HS-27A (cell line): ENCODE measurements around the gene GRAMD1B.
A peak's percentile ranks its signal among the peaks of the same experiment; 100 is the strongest.

Experiments used
- DNase-seq: peaks from one replicate; pipeline ENCODE4 v3.0.0-alpha.2; 2012; ENCODE audit warnings: low read depth, missing footprints

GRAMD1B gene

DNA sequence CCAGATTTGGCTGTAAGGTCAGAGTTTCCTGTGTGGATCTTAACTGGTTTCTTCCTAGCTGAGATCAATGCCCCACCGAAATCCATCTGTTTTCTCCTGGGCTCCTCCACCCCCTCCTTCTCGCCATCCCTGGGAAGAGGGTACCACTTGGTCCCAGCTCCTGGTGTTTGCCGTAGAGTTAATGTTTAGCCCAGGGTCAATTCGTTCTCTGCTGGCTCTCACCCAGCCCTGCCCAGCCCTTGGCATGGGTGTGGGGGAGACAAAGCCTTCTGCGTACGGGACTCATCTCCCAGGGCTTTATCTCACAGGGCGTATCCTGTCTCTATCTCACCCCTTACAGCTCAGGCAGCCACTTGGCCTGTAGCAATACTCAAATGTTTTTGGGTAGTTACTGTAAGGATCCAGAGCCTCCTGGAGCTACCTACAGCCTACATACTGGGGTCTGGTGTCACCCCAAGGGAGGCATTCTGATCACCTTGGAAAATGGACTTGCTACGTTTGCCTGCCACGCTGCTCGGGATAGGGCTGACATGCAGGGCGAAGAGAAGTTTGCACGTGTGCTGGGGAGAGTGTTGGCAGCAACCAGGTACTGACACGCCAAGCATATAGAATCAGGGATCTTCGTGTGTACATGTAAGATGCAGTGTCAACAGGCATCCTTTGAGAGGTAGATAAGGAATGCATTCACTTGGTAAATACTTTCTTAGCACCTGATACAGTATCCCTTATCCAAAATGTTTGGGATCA is 158.2 kb downstream of the GRAMD1B start:
- no peak for DNase-seq

DNA sequence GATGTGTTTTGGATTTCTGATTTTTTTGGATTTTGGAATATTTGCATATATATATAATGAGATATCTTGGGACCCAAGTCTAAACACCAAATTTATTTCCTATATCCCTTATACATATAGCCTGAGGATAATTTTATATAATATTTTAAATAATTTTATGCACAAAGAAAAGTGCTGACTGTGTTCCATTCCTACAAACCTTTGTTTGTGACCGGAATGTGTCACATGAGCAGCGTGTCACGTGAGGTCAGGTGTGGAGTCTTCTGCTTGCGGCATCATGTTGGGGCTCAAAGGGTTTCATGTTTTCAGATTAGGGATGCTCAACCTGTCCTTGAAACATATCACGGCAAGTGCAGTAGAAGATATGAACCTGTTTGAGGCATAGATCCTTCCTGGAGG is 158.8 kb downstream of the GRAMD1B start:
- no peak for DNase-seq

GRCh38 chr11:123590296-123590912 is 160.3 kb downstream of the GRAMD1B start:
- DNase-seq = peak; percentile 31

DNA sequence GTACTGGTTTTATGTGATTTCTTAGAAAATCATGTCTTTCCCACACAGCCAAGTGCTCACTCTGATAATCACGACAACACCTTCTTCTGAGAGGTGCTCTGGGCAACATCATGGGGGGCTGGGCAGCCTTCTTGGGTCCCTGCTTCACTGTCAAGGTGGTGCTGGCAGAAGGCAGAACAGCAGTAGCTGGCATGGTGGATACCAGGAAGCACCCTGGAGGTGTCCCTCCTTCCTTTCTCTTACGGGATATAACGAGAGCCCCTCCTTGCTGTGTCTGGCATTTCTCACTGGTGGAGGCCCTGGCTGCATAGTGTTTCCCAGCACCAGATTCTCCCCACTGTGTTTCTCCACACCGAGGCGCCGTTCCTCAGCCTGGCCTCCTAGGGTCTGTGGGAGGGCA is 163.5 kb downstream of the GRAMD1B start:
- no peak for DNase-seq

- no peak for DNase-seq
Measured at GRCh38 chr11:123594188-123594901, 164.3 kb downstream of the GRAMD1B start.

DNA sequence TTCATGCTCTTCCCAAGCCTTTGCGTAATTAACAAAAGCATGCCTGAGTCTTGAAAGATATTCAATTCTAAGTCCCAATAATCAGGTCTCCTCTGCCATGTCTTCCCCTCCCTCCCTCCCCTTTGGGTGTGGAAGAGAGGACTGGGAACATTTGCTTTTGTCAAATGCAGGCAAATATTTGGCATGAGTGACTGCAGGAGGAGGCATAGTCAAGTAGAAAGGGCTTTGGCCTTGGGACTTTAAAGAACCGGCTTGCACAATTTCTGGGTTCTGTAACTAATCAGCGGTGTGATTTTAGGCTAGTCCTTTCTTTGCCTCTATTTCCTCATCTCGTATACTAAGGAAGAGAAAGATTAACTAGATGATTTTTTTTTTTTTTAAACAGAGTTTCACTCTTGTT is 164.9 kb downstream of the GRAMD1B start:
- no peak for DNase-seq

DNA sequence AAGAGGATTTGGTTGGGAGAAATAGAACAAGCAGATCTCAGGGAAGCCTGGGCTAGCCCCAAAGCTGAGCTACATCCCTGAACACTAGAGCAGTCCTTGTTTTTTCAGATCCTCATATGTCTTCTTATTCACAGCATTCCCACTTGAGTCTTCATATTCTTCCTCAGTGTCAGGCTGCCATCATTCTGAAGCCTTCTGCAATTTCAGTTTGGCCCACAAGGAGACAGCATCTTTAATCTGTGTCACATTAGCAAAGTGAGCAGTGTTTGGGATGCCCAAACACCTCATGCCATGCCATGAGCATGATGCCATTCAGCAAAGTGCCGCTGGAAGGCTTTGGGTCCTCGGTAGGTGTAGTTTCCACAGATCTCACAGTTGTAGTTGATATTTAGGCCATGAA is 167.8 kb downstream of the GRAMD1B start:
- no peak for DNase-seq

- DNase-seq = no peak
Measured at GRCh38 chr11:123601136-123601535, 171.1 kb downstream of the GRAMD1B start.

DNA sequence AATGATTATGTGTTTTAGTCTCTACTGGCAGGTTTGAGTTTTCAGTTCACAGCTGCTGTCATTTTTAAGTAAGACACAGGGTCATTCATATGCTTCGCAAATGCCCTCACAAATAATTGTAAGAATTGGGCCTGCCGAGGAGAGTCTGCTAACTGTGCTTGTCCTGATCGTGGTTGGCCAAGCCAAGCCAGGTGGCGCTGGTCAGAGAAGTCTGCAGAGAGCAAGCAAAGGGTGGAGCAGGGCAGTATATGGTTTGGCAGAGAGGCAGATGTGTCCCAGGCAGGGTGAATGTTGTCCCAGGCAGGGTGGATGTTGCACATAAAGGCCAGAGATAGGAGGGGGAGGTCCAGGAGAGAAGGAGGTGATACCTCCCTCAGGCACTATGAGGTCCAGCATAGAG is 171.7 kb downstream of the GRAMD1B start:
- DNase-seq = no peak

GRCh38 chr11:123603666-123604065 is 173.6 kb downstream of the GRAMD1B start:
- DNase-seq = no peak

- no peak for DNase-seq
Measured at GRCh38 chr11:123607781-123608180, 177.7 kb downstream of the GRAMD1B start.

DNA sequence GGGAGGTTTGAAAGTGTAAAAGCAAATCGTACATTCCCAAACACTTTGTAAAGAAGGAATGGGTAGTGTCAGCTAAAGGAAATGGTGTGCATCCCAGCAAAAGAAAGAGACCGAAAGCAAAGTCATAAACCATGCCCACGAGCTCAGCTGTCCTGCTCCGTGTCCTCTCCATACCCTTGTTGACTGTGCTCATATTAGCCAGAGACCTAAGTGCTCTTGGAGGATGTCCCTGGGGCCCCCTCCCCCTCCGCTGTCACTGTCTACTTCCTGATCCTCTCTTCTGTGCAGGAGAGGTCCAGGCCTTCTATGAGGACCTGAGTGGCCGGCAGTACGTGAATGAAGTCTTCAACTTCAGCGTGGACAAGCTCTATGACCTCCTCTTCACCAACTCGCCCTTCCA is 178.3 kb downstream of the GRAMD1B start:
- no peak for DNase-seq

- no peak for DNase-seq
Measured at GRCh38 chr11:123608945-123609344, 178.9 kb downstream of the GRAMD1B start.

DNA sequence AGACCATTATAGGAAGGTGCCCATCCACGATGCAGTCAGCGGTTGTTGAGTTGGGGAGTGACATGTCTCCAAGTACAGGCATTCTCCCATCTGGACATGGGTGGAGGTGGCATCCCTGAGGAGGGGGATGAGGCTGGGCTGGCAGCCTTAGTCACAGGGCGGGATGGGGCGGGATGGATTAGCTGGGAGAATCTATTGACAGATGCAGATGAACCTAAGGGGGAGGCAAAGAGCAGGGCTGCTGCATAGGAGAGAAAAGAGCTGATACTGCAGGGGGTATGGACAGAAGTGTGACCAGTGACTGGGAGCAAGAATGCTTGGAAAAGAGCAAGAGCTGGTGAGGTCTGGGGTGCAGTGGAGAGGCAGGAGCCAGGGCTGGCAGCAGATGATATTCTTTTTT is 181.6 kb downstream of the GRAMD1B start:
- no peak for DNase-seq

- DNase-seq = no peak
Measured at GRCh38 chr11:123616505-123617198, 186.6 kb downstream of the GRAMD1B start.

DNA sequence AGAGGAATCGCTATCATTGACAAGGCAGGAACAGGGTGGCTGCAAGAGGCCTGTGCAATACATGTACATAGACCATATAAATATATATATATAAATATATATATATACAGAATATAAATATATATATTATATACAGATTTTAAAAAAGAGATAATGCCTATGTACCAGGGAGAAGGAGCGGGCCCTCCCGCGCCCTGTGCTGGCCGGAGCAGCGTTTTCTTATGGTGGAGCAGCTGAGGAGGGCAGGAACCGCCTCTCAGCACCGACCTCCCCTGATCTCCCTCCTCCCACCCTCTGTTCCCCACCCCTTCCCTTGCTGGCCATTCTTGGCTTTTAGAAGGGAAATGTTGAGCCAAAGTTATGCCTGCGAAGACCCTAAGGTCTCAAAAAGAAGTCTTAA is 192.5 kb downstream of the GRAMD1B start:
- no peak for DNase-seq

GRCh38 chr11:123624974-123625373 is 194.9 kb downstream of the GRAMD1B start:
- DNase-seq = no peak

GRCh38 chr11:123628936-123629683 is 199.0 kb downstream of the GRAMD1B start:
- DNase-seq = no peak

- DNase-seq = no peak
Measured at GRCh38 chr11:123630126-123630608, 200.1 kb downstream of the GRAMD1B start.

- no peak for DNase-seq
Measured at GRCh38 chr11:123640029-123640428, 210.0 kb downstream of the GRAMD1B start.

DNA sequence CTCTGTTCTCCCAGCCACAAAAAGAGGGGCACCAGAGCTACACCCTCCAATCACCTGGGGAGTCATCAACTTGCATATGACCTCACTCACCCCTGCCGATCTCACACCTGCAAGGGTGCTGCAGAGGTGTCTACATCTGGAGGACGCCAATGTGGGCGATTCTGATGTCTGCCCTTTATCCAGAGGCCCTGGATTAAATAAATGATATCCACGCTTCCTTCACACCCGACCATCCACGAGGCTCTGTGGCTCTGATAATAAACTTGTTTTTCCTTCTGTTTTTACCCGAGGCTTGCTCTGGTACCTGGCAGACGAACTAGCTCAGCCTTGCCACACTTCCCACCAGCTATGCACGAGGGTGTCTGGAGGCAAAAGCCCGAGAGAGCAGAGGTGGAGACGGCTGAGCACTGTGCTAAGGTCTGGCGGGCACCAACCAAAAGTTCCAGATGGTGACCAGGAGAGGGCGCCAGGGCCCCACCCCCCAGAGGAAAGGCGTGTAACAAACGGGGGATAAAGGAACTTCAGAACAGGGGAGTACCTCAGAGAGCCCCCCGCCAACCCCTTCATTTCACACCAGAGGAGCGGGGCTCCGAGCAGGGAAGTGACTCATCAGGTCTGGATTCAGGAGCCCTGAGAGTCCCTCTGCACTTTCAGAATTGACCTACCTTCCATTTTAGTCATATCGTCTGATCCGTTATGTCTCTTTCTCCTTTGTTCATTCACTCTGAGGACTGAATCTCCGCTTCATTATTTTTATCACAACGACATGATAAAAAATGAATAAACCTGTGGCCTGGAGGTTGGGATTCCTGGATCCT is 210.8 kb downstream of the GRAMD1B start:
- no peak for DNase-seq
